ENCODE results near the gene A1CF.

A1CF gene

DNA sequence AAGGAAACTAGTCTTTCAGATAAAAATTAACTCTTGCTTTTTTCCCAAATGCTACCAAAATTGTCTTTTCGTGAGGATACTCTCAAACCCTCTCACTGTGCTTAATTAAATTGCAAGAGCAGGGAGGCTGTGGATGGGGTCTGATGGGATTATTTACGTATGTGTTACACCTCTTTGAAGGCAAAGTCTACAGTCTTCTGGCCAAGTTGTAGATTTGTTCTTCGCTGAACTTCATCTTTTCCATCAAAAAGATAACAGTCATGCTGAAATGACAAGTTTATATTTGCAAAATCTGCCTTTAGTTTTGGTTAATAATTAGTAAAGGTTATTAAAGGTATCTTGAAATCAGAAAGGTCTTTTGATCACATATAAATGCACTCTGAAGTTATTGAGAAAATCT is 22.7 kb downstream of the A1CF start:
- DNase-seq (ENCODE audit: low read depth, low spot score): no peak

GRCh38 chr10:50861370-50861769 is 24.1 kb downstream of the A1CF start:
- DNase-seq (ENCODE audit: low read depth, low spot score): no peak

- no peak for DNase-seq (ENCODE audit: low read depth, low spot score)
Measured at GRCh38 chr10:50857579-50857978, 27.8 kb downstream of the A1CF start.

GRCh38 chr10:50855461-50855860 is 30.0 kb downstream of the A1CF start:
- no peak for DNase-seq (ENCODE audit: low read depth, low spot score)

DNA sequence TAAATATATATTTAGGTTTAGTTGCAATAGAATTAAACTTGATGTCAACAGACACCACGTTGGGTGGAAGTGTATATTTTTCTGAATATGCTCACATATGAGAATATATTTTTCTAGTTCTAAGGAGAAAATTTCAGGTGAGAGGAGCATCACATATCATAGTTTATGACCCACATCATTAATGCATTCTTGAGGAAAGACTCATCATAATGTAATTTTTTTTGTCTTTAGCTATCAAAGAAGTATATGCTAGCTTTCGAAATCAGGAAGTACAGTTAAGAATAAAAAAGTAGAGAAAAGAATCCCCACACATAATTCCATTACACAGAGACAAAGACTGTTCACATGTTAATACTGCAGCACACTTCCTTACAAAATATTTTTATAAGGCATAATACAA is 30.4 kb downstream of the A1CF start:
- no peak for DNase-seq (ENCODE audit: low read depth, low spot score)

DNA sequence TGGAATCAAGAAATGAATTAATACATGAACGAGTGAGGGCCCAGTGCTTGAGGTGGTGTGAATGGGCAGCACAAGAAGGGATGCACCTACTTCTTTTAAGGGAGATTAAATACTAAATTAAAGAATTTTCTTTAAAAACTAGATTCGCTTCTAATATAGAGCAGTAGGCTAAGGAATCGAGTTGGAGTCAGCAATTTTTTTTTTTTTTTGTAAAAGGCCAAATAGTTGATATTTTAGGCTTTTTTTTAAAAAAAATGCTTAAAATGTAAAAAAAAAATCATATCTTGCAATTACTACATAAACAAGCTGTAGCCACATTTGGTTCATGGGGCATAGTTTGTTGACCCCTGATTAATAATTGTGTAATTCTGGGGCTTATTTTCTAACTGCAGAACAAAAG is 31.9 kb downstream of the A1CF start:
- DNase-seq (ENCODE audit: low read depth, low spot score): no peak

DNA sequence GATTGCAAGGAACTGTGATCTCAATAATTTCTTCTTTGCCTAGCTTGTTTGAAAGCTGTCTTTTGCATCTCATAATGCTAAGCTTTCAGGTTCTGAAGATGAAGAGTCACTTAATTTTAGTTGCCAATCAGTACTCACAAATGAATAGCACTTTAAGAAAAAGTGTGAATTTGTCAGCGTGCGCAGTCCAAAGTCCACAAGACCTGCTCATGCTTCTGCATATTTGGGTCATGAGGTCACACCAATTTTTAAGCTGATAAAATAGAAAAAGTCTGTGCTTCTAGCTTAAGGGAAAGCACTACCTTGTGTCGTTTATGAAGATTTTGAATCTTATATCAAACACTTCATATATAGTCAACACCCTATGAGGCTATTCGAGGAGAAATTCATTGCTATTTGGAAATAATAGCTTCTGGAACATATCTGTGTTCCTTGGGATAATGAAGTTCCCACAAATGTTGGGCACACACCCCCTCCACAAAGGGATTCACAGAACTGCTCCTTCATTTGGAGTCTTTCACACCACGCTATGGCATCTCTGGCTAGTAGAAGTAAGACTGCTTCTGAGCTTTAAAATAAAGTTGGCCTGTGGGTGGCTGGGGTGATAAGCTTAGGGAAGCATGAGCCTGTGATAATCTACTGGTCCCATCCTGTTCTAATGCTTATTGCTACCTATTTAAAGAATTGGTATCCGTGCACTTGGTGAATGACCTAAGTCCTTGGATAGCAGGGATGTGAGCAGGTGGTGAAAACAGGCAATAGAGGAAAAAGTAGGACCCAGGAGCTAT is 33.3 kb downstream of the A1CF start:
- DNase-seq (ENCODE audit: low read depth, low spot score): no peak

DNA sequence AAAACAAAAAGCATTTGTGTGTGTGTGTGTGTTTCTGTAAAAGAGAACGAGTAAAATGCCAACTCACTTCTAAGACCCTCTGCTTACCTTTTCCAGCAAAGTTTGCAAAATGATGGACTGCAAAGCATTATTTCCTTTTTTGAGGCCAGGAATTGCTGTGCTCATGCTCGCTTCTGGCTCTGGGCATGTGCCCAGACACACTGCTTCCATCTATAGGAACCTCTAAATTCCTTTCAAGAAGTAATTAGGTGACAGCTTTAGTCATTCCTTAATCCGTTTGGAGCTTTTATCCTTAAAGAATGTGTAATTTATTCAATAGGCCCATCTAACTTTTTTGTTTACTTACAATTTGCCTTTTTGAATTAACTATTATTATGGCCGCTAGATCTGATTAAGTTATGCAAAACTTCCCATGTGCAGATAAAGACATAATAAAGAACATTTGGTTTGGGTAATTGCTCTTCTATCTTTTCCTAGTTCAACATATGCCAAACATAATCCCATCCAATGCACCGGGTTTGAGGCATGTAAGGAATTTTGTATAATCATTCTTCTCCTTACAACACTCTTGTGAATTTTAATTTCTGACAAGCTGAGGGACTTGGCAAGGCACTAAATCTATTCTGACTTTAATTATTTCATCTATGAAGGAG is 34.7 kb downstream of the A1CF start:
- no peak for DNase-seq (ENCODE audit: low read depth, low spot score)

DNA sequence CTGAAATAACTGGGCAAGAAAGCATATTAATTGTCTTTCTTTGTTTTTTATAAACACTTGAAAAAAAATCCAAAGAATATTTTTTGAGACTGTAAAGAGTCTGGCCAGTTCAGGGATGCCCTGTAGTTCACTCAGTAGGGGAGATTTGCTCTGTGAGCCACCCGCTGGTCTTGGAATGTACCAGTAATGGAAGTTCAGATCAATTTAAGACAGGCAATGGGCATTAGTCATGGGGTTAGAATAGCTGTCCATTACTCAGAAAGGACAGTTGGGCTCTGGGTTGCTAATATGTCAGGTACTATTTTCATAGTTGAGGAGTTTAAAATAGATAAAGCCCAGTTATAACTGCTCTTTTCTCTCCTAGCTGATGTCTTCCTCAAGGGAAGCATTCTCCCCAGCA is 38.7 kb downstream of the A1CF start:
- DNase-seq (ENCODE audit: low read depth, low spot score): peak; percentile 50

- no peak for DNase-seq (ENCODE audit: low read depth, low spot score)
Measured at GRCh38 chr10:50837095-50837494, 48.3 kb downstream of the A1CF start.

DNA sequence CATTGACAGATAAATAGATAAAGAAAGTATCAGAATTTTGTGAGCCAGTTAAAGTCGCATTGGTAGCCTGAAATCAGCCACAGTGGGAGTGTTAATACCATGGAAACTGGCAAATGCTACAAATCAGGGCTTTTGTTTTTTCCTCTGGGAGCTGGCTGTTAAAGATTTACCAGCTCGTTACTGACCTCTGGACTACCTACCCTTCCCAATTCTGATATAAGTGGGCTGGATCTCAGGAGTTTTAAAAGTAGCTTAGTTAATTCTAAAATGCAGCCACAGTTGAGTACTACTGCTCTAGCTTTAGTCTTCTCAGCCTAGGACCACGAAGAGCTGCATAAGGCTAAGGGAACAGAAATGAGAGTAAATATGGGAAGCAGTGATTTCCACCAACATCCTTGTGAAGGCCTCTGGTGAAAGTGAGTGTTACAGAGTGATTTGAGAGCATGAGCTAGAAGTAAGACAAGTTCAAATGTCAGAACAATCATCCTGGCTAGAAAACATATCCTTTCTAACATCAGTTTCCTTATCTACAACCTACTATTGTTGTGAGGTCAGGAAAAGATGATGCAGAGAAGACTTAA is 53.2 kb downstream of the A1CF start:
- no peak for DNase-seq (ENCODE audit: low read depth, low spot score)

DNA sequence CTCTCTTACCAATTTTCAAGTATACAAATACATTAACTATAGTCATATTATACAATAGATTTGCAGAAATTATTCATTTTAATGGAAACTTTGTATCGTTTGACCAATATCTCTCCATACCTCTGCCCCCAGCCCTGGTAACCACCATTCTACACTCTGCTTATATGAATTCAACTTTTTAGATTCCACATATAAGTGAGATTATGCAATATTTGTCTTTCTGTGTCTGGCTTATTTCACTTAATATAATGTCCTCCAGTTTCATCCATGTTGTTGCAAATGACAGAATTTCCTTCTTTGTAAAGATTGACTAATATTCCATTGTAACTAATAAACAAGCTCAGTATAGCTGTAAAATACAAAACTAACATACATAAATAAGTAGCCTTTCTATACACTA is 55.4 kb downstream of the A1CF start:
- no peak for DNase-seq (ENCODE audit: low read depth, low spot score)

GRCh38 chr10:50824782-50825181 is 60.6 kb downstream of the A1CF start:
- DNase-seq (ENCODE audit: low read depth, low spot score): no peak

- DNase-seq (ENCODE audit: low read depth, low spot score): no peak
Measured at GRCh38 chr10:50823789-50824188, 61.6 kb downstream of the A1CF start.

DNA sequence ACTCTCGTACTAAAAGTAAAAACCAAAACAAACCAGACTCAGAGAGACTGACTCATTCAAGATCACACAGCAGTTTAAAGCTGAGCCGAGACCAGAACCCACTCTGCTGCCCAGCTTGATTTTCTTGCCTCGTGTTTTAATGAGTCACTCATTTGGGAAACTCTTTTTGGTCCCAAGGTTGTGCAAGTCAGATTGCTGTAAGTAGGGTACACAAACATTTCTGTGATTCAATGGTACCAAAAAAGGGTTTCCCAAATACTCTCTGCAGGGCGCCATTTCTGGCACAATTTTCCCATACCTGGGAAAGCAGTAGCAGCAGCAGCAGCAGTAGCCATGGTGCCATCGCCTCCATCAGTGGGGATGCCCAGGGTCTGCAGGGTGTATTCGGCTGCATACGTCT is 75.8 kb downstream of the A1CF start:
- no peak for DNase-seq (ENCODE audit: low read depth, low spot score)

DNA sequence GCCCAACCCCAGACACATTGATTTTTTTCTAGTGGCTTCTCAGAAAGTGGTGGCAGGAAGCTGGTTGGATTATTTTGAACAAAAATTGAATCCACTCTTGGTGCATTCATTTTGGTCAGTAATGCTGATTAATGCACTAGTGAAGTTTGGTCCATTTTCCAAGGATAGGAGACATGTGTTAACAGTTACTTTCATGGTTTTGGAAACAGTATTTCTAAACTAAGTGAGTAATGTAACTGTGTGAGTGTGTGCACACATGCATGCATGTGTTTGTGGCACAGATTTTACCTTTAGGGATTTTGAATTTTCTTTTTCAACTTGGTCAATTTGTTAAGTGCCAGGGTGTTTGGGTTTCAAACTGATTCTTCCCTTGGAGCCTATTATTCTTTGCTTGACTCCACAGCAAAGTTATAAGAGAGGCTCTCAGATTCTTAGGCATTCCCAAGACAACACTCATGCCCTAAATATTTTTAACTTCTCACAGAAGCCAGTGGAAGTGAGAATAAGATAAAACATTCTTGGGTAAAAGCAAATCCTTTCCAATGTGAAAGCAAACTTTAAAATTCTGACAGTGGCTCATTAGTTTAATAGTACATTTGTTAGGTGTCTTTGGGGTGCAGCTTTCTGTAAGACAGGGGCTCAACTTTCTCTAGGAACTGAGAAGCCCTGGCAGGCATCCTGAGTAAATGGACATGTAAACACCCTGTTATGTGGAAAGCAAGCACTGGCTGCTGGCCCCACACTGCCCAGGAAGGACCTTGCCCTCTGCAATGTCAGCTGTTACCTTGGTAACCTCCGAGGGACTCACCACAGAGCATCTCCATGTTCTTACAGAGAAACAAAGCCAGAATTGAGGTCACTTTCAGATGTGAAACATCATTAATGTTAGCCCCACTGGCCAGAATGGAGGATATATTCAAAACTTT is 77.3 kb downstream of the A1CF start:
- DNase-seq (ENCODE audit: low read depth, low spot score): no peak

DNA sequence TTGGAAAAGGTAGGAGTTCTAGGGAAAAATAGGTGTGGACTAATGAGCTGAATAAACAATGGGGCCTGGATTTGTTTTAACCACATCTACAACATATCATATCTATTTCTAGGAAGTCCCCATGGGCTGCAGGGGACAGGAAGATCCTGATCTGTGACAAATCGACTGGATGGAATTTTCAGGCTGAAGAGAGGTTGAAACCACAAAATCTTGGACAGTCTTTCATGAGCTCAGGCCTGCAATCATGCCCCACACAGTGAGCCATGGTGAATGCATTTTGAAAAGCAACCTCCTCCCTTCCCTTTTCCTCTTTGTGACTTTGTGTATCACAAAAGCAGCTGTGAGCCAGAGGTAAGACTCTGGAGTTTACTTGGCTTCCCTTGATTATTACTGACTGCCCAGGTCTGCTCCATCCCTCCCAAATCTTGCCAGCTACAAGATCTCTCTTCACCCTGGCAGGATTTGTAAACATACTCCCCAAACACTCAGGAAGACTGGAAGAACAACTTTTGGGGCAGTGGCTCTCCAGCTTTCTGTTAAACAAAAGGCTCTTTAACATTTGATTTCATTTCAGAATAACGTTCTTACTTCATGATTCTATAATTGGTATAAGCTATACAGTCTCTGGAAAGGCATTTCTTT is 79.3 kb downstream of the A1CF start:
- DNase-seq (ENCODE audit: low read depth, low spot score): no peak

- DNase-seq (ENCODE audit: low read depth, low spot score): no peak
Measured at GRCh38 chr10:50799595-50799994, 85.8 kb downstream of the A1CF start.

- DNase-seq (ENCODE audit: low read depth, low spot score): no peak
Measured at GRCh38 chr10:50798297-50798696, 87.1 kb downstream of the A1CF start.

- no peak for DNase-seq (ENCODE audit: low read depth, low spot score)
Measured at GRCh38 chr10:50796693-50797092, 88.7 kb downstream of the A1CF start.

GRCh38 chr10:50794490-50794889 is 90.9 kb downstream of the A1CF start:
- no peak for DNase-seq (ENCODE audit: low read depth, low spot score)

All from brain pericyte (primary cell).